AG20443 (cell line): ENCODE results near the gene ADIPOR2.

Experiments
- DNase-seq: peaks from one replicate; pipeline ENCODE4 v3.0.0; 2012; ENCODE audit warnings: low spot score, mixed read lengths

The ADIPOR2 gene

GRCh38 chr12:1773937-1774655 lies 83.2 kb downstream of the ADIPOR2 start:
- peak; percentile 59 for DNase-seq

DNA sequence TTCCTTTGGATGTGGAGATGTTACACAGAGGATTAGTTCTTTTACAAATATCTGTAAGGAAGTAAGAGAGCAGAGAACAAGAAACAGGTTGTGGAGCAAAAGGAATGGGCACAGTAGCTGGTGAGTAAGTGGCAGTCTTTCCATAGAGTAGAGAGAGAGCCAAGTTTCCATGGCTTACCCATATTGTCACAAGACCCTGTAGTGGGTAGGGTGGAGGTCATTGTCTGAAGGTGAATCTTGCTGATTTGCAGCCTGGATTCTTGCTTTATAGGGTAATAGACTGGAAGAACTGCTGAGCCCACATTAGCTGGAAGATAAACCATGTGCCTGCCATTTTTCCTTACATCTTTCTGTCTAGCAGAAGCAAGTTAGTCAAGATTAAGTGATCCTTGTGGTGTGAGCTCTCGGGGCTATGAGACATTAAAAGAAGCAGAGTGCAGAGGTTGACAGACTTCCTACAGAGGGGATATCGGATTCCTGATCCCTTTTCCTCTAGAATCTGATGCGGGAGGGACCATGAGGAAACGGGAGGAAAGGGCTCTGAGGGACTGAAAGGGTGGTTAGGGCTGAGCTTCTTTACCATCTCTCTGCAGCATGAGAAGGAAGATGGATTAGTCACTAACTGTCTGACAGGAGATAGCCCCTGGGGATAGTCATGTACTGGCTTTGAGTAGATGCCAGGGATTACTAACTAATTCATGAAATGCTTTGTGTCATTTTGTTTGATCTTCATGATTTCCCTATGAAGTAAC lies 85.5 kb downstream of the ADIPOR2 start:
- DNase-seq = peak; percentile 74

- peak; percentile 74 for DNase-seq
These were observed 86.9 kb downstream of the ADIPOR2 start for GRCh38 chr12:1777798-1778197.

- DNase-seq = no peak
These were observed 88.0 kb downstream of the ADIPOR2 start for GRCh38 chr12:1778911-1779310.

DNA sequence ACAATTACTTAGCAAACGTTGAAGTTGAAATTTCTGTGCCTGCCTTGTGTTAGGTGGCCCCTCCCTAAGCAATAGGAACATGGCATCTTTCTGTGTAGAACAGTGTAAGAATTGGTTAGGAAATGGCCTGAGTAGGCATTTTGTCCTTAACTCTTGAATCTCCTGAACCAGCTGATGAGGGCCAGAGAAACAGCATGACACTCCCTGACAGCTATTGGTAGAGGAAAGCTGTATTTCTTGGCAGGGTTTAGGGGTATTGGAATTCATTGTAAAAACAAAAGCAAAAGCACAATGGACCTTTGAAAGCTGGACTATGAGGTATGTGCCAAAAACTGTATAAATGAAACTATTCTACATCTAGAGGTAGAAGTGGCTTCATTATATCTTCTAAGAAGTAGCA lies 88.9 kb downstream of the ADIPOR2 start:
- DNase-seq = peak; percentile 47

DNA sequence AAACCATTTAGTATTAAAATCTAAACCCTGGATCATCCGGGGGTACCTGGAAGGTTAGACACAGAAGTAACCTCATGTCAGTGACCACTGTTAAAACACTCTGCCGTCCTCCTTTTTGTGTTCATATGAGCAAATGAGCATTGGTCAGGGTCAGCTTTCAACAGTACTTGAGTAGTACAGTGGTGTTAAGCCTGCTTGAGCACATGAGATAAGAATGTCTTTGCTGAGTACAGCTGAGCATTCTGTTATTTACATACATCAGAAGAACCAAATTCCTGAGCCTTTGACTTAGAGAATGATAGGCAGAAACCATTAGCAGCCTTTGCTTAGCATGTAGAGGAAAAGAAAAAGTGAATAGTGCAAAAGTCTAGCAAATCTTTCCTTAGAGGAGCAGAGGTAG lies 90.9 kb downstream of the ADIPOR2 start:
- DNase-seq = no peak

- no peak for DNase-seq
These were observed 91.3 kb downstream of the ADIPOR2 start for GRCh38 chr12:1782215-1782614.

DNA sequence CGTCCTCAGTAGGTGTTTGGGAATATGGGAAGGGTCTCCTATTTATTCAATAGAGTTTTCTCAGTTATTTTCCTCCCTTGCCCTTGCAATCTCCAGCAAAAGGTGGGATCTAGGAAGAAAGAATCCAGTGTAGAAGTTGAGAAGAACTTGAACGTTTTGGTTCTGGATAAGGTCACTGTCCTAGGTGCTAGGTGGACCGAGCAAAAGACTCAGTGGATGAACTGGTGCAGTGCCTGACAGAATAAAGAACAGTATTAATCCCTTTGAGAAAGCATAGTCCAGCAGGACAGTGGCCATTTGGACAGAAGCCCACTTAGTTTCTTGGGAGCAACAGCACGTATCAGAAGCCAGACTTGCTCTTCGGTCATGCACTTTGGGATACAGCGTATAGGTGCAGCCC lies 96.8 kb downstream of the ADIPOR2 start:
- DNase-seq = no peak

GRCh38 chr12:1790444-1790843 lies 99.6 kb downstream of the ADIPOR2 start:
- no peak for DNase-seq

GRCh38 chr12:1791104-1791841 lies 100.4 kb downstream of the ADIPOR2 start:
- DNase-seq = peak; percentile 73

GRCh38 chr12:1792406-1792805 lies 101.5 kb downstream of the ADIPOR2 start:
- no peak for DNase-seq

GRCh38 chr12:1793426-1794210 lies 102.7 kb downstream of the ADIPOR2 start:
- DNase-seq = no peak

DNA sequence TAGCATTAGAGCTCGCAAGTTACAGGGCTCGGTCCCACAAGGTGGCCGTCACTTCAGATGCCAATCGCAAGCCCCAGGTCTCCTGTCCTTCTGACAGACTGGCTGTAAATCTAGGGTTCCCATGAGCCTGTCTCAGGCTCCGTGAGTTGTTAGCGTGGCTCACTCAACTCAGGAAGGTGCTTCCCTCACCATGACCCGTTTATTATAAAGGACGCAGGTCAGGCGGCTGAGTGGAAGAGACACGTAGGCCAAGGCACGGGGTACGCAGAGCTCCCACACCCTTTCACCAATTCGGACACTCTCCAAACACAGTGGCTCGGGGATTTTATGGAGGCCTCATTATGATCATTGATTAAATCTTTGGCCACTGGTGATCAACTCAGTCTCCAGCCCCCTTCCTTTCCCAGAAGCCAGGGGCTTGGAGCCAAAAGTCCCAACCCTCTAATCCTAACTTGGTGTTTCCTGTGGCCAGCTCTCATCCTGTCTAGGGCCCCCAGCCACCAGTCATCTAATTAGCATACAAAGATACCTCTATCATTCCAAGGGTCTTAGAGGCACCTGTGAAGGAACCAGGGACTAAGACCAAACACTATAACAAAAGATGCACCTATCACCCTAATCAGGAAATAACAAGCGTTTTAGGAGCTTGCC lies 103.7 kb downstream of the ADIPOR2 start:
- no peak for DNase-seq

GRCh38 chr12:1795221-1795784 lies 104.4 kb downstream of the ADIPOR2 start:
- DNase-seq = no peak

DNA sequence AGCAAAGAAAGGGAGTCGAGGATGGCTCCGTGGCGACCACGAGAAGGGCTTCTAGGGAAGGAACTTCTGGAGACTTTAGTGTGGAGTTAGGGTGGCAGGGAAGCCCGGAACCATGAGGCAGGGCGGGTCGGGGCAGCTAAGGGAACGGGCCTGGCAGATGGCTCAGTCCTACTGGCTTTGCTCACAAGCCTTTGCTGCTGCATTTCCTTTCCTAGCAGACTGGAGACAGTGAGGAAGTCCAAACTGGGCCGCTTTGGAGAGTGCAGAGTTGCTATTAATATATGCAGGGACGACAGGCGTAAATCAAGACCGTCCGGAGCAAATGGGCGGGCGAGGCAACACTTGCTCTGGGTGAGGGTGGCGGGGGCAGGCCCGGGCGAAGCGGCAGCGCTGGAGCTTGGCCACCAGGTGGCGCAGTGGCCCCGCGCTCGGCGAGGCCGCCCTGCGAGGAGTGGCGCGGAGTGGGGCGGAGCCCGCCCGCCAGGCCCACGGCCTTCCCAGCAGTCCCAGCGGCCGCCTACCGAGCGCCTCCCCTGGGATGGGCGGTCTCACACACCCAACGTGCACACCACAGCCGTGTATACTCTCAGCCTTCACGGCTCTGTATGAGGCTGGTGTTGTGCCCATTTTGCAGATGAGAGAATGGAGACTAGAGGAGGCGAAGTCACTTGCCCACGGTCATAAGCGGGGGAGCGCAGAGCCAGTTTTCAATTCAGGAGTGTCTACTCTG lies 105.1 kb downstream of the ADIPOR2 start:
- peak; percentile 97 for DNase-seq

DNA sequence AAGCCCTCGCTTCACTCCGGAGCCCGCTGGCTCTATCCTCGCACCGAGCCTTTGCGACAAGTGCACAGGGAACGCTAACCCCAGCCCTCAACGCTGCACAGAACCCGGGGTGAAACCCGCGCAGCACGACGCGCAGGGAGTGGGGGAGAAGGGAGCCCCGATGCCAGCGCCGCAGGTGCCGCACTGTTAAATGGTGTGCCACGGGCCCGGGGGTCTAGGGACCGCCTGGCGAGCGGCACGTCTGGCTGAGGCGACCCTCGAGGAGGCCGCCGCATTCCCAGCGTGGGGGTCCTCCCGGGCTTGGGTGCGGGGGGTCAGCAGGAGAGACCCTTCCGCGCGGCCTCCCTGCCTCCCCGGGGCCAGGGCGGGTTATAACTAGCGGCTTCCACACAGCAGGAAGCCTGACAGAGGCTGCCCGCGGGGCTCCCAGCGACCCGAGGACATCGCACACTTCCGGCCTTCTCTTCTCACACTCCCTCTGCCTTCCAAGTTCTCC lies 105.7 kb downstream of the ADIPOR2 start:
- DNase-seq = peak; percentile 48

- DNase-seq = peak; percentile 68
These were observed 106.4 kb downstream of the ADIPOR2 start for GRCh38 chr12:1797011-1797901.

DNA sequence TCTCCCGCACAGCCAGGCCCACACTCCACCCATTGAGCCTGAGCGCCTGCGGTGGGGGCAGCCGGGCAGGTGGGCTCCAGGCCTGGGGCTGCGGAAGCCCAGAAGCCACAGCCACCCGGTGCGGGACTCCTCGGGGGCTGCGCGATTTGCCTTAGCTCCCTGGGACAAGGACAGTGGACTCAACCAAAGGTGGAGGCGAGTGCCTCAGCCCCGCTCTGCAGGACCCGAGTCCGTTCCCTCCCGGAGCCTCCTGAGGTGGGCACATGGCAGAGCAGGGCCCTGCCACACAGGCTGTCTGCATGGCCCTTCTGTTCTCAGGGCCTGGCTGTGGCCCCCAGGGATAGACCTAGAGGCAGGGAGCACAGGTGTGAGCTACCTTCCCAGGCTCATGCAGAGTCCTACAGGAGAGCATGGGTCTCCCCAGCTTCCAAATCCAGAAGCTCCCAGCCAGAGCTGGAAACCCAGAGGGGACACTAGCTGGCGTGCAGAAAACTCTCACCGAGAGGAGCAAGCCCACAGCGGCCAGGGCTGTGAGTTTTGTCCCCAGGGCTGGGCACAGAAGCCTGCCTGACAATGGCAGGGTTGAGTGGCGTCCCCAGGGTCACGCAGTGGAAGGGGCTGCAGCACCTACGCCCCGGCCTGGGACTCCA lies 107.2 kb downstream of the ADIPOR2 start:
- no peak for DNase-seq

DNA sequence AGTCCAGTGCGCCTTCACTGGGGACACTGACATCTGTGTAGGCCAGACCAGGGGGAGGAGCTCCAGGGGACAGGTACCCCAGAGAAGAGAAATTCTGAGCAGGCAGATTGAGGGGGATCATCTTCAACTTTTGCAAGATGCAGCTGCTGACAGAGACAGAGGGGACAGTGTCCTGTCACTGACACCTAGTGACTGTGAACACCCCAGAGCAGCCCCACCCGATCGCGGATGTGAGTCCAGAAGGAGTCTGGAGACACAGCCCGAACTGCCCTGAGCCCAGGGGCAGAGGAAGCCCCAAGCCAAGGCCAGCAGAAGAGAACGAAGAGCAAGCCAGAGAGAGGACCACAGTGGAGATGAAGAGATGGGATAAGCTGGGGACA lies 107.8 kb downstream of the ADIPOR2 start:
- DNase-seq = no peak
